Mucosa of gallbladder (tissue), 1 donor: Measurements from ENCODE around the gene SLC36A3. TPM values are rescaled to one million over a fixed set of nuclear protein-coding genes. Genes with fewer than 3 reads are reported as not detected.
"Not testable (repeated sequence)": the region's sequence is repeated elsewhere in the genome, so short reads cannot be mapped to it uniquely, and the experiment has no call there.

Source experiments
- DNase-seq: peaks from one replicate; pipeline ENCODE4 v3.0.0-alpha.2; 2020; ENCODE audit warnings: low spot score
- total RNA-seq: library from RNA; stranded (reverse); gene quantifications from one replicate; pipeline ENCODE4 v1.2.1, GENCODE V29; 2021
- donor health status: DM: no; HTN: no; CAD: no.

The SLC36A3 gene
- not detected for total RNA-seq

- no peak for DNase-seq
Observed at GRCh38 chr5:151303666-151304065, at the start of gene SLC36A3. Gene SLC36A3 (minus strand): TSS chr5:151303766. CDS start chr5:151303354, 412 bp downstream.

- DNase-seq = no peak
Observed at GRCh38 chr5:151351671-151352070, 48.1 kb upstream of the SLC36A3 start.

GRCh38 chr5:151348789-151349188 is 45.2 kb upstream of the SLC36A3 start:
- DNase-seq = no peak

- no peak for DNase-seq
Observed at GRCh38 chr5:151347369-151347768, 43.8 kb upstream of the SLC36A3 start, which contains the start of gene SLC36A2. Gene SLC36A2 (minus strand): TSS chr5:151347559. CDS start chr5:151347460, 99 bp downstream.

GRCh38 chr5:151345808-151346478 is 42.4 kb upstream of the SLC36A3 start:
- no peak for DNase-seq

- DNase-seq = no peak
Observed at GRCh38 chr5:151345187-151345807, 41.7 kb upstream of the SLC36A3 start.

GRCh38 chr5:151344088-151344487 is 40.5 kb upstream of the SLC36A3 start:
- no peak for DNase-seq

GRCh38 chr5:151340004-151340403 is 36.4 kb upstream of the SLC36A3 start:
- no peak for DNase-seq

- DNase-seq = no peak
Observed at GRCh38 chr5:151338734-151339133, 35.2 kb upstream of the SLC36A3 start.

- DNase-seq = no peak
Observed at GRCh38 chr5:151332857-151333256, 29.3 kb upstream of the SLC36A3 start.

- no peak for DNase-seq
Observed at GRCh38 chr5:151328734-151329133, 25.2 kb upstream of the SLC36A3 start.

- no peak for DNase-seq
Observed at GRCh38 chr5:151327585-151327984, 24.0 kb upstream of the SLC36A3 start.

GRCh38 chr5:151326266-151326665 is 22.7 kb upstream of the SLC36A3 start:
- no peak for DNase-seq

- no peak for DNase-seq
Observed at GRCh38 chr5:151320481-151320880, 16.9 kb upstream of the SLC36A3 start.

GRCh38 chr5:151318850-151319732 is 15.5 kb upstream of the SLC36A3 start:
- peak; percentile 55 for DNase-seq

- no peak for DNase-seq
Observed at GRCh38 chr5:151317871-151318270, 14.3 kb upstream of the SLC36A3 start.

GRCh38 chr5:151315998-151316597 is 12.5 kb upstream of the SLC36A3 start:
- peak; percentile 87 for DNase-seq

- no peak for DNase-seq
Observed at GRCh38 chr5:151313357-151313756, 9.8 kb upstream of the SLC36A3 start.

- DNase-seq = no peak
Observed at GRCh38 chr5:151312756-151313324, 9.3 kb upstream of the SLC36A3 start.

- DNase-seq = no peak
Observed at GRCh38 chr5:151310932-151311331, 7.4 kb upstream of the SLC36A3 start.

- DNase-seq = not testable (repeated sequence)
Observed at GRCh38 chr5:151309821-151310220, 6.3 kb upstream of the SLC36A3 start.

- not testable (repeated sequence) for DNase-seq
Observed at GRCh38 chr5:151309266-151309665, 5.7 kb upstream of the SLC36A3 start.
